Measurements from ENCODE around the gene SLC9A2.

The SLC9A2 gene

DNA sequence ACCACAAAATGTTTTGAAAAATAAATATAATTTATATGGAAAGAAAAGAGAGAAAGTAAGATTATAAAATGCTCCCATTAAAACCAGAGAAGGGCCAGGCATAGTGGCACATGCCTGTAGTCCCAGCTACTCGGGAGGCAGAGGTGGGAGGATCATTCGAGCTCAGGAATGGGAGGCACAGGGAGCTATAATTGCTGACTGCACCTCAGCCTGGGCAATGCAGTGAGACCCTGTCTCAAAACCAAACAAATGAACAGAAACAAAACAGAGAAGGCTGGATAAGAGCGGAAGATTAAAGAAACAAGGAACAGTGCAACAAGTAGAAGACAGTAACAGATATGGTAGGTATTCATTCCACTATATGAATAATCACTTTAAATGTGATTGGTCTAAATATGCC lies 123.9 kb downstream of the SLC9A2 start:
- TF ChIP-seq, protein P1, sequence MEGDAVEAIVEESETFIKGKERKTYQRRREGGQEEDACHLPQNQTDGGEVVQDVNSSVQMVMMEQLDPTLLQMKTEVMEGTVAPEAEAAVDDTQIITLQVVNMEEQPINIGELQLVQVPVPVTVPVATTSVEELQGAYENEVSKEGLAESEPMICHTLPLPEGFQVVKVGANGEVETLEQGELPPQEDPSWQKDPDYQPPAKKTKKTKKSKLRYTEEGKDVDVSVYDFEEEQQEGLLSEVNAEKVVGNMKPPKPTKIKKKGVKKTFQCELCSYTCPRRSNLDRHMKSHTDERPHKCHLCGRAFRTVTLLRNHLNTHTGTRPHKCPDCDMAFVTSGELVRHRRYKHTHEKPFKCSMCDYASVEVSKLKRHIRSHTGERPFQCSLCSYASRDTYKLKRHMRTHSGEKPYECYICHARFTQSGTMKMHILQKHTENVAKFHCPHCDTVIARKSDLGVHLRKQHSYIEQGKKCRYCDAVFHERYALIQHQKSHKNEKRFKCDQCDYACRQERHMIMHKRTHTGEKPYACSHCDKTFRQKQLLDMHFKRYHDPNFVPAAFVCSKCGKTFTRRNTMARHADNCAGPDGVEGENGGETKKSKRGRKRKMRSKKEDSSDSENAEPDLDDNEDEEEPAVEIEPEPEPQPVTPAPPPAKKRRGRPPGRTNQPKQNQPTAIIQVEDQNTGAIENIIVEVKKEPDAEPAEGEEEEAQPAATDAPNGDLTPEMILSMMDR (IDR thresholded peaks at IDR 0.05; ENCODE audit: unreplicated experiment in 3 of 3), result no peak
- H3K27me3 Mint-ChIP-seq (ENCODE audit: low read depth), result no peaks in the 10 kb centered on the region
- H3K9me3 Mint-ChIP-seq, result peaks cover 21% of the 10 kb centered on the region
- no peak overlapping the region for H3K27ac Mint-ChIP-seq
- H3K4me1 Mint-ChIP-seq, result no peaks in the 10 kb centered on the region
- H3K36me3 Mint-ChIP-seq (ENCODE audit: low read depth), result peaks cover 11% of the 10 kb centered on the region
- H3K4me3 Mint-ChIP-seq, result no peak overlapping the region

DNA sequence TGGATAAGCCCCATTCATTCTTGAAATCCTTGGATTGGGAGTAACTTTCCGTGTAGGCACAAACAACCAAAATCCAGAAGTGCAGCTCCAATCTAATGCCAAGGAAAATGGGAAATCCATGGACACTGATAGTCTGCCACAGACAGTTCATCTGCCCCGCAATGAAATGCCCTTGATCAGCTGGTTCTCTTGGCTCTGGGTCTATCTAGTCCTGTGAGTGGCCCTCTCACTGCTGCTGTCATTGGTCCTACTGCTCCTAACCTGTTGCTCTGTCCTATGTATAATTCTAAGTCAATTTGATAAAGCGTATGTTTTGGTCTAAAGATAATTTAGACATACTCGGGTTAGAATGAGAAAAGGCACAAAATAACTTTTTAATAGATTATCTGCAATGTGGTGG lies 128.8 kb downstream of the SLC9A2 start:
- H3K9me3 Mint-ChIP-seq, result peaks cover 11% of the 10 kb centered on the region
- no peak overlapping the region for H3K27ac Mint-ChIP-seq
- no peaks in the 10 kb centered on the region for H3K27me3 Mint-ChIP-seq (ENCODE audit: low read depth)
- TF ChIP-seq, protein P1 (IDR thresholded peaks at IDR 0.05; ENCODE audit: unreplicated experiment in 3 of 3), result no peak
- no peaks in the 10 kb centered on the region for H3K4me1 Mint-ChIP-seq
- no peak overlapping the region for H3K4me3 Mint-ChIP-seq
- H3K36me3 Mint-ChIP-seq (ENCODE audit: low read depth), result peaks cover 11% of the 10 kb centered on the region

DNA sequence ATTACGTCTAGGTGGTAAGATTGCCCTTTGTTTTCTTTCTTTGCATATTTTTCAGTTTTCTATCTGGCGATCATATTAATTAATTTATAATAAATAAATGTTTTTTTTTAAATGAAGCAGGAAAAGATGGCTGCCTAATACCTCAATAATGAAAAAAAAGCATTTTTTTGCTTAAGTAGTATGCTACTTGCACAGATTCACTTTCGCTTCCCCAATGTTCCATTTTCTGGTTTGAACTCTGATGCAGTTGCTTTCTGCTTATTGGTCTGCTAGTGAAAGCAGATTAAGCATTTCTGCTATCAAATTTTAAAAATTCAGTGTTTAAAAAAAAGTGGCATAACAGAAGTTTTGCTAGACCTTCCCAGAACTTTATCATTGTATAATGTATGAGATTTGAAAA lies 130.6 kb downstream of the SLC9A2 start:
- Mint-ChIP-seq H3K4me1 (peaks cover 3% of the 10 kb centered on the region), H3K27ac (no peak overlapping the region), H3K9me3 (peaks cover 5% of the 10 kb centered on the region), H3K36me3 (ENCODE audit: low read depth) (peaks cover 7% of the 10 kb centered on the region), H3K27me3 (ENCODE audit: low read depth) (no peaks in the 10 kb centered on the region), H3K4me3 (no peak overlapping the region)
- TF ChIP-seq, protein P1 (IDR thresholded peaks at IDR 0.05; ENCODE audit: unreplicated experiment in 3 of 3), result no peak

DNA sequence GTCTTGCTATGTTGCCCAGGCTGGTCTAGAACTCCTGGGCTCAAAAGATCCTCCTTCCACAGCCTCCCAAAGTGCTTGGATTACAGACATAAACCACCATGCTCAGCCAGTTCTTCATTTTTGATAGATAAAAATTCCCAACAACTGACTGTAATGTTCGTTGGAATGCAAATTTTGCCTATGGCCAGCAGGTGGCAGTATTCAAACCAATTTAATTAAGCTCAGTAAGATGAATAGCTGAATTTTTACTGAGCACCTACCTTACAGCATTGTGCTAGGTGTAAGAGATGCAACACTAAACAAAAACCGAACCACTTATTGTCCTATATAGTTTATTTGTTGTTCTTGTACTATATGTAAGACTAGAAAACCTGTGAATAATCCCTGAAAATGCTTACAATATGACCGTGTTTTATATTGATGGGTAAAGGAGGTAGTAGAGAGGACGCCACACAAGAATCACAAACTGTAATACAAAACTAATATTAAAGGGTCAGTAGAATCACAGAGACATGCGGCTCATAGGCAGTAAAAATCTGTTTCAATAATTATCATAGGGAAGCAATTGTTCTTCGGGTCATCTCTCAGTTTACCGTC lies 134.3 kb downstream of the SLC9A2 start:
- TF ChIP-seq, protein P1 (IDR thresholded peaks at IDR 0.05; ENCODE audit: unreplicated experiment in 3 of 3), result peak; percentile 77 to 84 (median 82)
- Mint-ChIP-seq H3K36me3 (ENCODE audit: low read depth) (peaks cover 4% of the 10 kb centered on the region), H3K27me3 (ENCODE audit: low read depth) (no peaks in the 10 kb centered on the region), H3K4me3 (no peak overlapping the region), H3K27ac (no peak overlapping the region), H3K9me3 (no peaks in the 10 kb centered on the region), H3K4me1 (peaks cover 22% of the 10 kb centered on the region)

DNA sequence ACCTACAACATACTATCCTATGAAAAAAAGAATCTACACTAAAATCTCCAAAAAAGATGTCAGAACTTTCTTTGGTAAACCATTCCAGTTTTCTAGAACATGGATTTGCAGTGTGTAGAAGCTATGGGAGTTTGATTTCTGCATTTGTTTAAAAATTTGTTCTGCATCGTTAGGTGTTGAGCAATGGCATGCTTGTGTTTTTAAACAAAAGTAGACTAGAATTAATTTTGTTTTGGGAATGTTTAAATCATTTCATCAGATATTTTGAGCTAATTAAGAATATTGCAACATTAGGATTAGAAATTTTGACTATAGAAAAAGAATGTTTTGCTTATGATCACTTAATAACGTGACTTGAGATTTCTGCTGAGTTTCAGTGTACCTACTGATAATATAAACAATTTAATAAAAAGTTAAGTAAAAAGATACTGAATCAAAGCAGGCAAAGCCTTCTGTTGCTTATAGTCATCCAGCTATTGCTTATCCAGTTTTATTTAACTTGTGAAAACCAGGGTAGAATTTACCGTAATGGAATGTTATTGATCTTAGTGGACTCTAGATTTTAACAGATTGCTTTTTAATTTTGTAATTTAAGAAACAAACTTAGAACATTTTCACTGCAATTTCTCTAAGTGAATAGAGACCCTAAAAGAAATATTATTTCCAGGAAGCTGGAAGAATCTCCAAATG lies 135.2 kb downstream of the SLC9A2 start:
- peaks cover 4% of the 10 kb centered on the region for H3K36me3 Mint-ChIP-seq (ENCODE audit: low read depth)

More for the DNA sequence above, 135.2 kb downstream of the SLC9A2 start:
- TF ChIP-seq, protein P1 (IDR thresholded peaks at IDR 0.05; ENCODE audit: unreplicated experiment in 3 of 3), result no peak
- no peaks in the 10 kb centered on the region for H3K9me3 Mint-ChIP-seq
- H3K27me3 Mint-ChIP-seq (ENCODE audit: low read depth), result no peaks in the 10 kb centered on the region
- H3K27ac Mint-ChIP-seq, result no peak overlapping the region
- peaks cover 27% of the 10 kb centered on the region for H3K4me1 Mint-ChIP-seq
- H3K4me3 Mint-ChIP-seq, result no peak overlapping the region

Measured in nephron (organoid).